ENCODE data around the gene ADAMTS12.
"Not testable (repeated sequence)": the region's sequence is repeated elsewhere in the genome, so short reads cannot be mapped to it uniquely, and the experiment has no call there.

The ADAMTS12 gene

DNA sequence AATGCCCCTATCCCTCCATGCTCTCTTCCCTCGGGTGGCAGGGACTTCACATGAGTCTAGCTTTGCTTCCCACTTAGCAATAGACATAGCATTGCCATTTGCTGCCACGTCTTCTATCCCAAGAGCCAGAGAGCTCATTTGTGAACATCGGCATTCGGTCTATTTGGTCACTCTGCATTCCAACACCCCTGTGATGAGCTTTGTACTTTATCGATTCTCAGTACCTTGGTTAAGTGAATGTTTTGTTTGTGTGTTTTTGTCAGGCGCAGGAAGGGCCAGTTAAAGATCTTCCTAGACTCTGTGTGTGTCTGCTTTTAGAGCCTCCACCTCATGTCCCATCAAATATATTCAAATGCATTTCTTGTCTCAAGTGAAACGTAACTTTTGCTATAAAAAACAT, 309.4 kb downstream of the ADAMTS12 start:
- no peak for DNase-seq (ENCODE audit: low spot score)

DNA sequence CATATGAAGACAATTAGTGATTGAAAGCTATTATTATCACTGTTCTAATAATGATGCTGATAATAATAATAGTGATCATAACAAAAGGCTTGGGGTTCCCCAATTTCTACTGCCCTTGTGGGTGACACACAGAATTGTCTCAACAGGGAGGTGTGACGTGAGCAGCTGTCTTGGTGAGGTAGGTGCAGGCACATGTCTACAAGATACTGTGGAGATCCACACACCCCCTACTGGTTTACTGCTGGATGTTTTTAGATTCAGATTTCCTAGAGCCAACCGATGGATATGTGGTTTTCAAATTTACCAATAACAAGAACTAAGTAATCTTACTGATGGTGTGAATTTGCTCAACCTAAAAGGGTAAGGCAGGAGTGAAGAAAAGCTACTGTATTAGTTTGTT, 312.0 kb downstream of the ADAMTS12 start:
- DNase-seq (ENCODE audit: low spot score), result no peak

- no peak for DNase-seq (ENCODE audit: low spot score)
Observed at GRCh38 chr5:33579152-33579551, 312.6 kb downstream of the ADAMTS12 start.

DNA sequence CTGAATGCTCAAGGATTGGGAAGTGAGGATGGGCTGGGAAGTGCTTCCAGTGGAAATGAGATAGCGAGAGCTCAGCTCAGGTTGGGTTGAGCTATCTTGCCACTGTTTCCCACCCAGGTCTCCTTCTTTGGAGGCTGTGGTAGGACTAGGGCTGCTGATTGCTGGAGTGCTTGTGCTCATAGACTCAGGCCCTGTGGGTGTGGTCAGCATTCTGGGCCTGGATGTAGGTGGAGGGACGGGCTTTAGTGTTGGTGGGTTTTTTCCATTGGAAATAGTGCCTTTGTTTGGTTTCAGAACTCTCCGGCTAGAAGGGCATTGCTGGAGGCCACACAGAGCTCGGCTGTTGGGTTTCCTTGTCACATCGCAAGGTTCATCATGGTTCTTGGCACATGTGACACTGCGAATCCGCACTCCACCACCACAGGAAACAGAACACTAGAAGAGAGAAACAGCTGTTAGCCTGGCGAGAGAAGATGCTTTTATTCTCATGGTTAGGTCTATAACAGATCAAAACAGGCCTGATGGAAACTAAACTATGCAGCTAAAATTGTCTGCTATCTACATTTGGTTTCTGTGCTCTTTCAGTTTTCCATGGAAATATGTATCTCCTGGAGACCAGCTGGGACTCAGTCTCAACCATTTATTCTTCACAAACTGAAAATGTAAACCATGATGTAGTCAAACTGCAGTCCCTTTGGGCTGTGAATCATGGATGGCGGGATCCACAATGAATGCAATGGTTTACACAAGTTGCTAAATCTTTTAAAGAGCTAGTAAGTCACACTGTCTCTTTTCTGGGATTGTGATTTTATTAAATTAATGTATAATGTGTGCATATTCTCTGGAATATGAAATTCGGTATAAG, 314.8 kb downstream of the ADAMTS12 start:
- no peak for DNase-seq (ENCODE audit: low spot score)

- no peak for DNase-seq (ENCODE audit: low spot score)
Observed at GRCh38 chr5:33565324-33565723, 326.5 kb downstream of the ADAMTS12 start.

DNA sequence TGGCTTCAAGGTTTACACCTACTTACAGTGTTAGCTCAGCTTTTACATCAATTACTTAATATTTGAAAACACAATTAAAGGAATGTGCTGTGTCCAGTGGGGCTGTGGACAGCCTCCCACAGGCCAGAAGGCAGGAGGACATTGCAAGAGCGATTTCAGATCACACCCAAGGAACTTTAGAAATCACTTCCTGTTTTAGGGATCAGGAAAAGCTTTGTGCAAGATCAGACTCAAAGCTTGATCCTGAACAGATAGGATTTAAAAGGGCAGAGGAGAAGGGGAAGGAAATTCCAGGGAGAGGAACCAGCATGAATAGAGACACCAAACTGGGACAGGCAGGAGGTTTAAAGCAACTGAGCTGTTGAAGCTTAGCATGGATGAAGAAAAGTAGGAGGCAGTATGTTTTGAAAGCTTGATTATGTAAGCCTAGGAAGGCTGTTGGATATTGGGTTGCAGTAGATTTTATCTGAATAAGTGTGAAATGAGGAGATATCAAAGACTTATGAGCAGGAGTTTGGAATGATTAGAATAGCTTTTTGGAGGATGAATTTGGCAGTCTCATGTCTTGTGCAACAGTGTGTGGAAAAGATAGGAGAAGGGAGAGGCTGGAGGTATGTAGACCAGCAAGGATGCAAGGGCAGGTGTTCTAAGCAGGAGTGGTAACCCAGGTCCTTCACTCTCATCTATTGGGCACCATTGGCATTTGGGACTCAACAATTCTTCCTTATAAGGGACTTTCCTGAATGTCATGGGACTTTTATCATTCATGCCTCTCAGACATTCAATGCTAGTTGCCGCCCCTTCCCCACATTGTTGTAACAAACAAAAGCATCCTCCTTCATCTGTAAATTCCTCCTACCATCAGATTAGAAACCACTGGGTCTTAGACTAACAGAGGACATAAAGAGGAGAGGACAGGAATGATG, 327.5 kb downstream of the ADAMTS12 start:
- DNase-seq (ENCODE audit: low spot score), result no peak

- no peak for DNase-seq (ENCODE audit: low spot score)
Observed at GRCh38 chr5:33563530-33563929, 328.3 kb downstream of the ADAMTS12 start.

DNA sequence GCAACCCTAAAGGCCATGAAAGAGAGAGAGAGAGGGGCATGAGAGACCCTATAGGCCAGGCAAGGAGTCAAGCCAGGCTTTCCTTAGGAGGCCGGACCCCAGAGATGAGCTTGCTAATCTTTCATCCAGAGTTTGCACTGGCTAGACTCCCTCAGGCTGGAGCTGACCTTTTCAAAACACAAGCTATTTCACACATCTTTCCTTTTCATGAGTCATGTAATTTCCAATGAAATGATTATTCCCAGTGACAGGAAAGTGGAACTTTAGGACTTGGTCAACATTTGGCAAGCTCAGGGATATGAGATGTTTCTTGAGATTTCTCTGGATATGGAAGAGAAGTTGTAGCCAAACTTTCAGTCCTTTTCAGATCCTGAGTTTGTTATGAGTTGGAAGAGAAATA, 333.3 kb downstream of the ADAMTS12 start:
- no peak for DNase-seq (ENCODE audit: low spot score)

- no peak for DNase-seq (ENCODE audit: low spot score)
Observed at GRCh38 chr5:33557605-33558004, 334.2 kb downstream of the ADAMTS12 start.

GRCh38 chr5:33556330-33557328, 335.2 kb downstream of the ADAMTS12 start:
- no peak for DNase-seq (ENCODE audit: low spot score)

GRCh38 chr5:33549982-33550567, 341.7 kb downstream of the ADAMTS12 start:
- no peak for DNase-seq (ENCODE audit: low spot score)

DNA sequence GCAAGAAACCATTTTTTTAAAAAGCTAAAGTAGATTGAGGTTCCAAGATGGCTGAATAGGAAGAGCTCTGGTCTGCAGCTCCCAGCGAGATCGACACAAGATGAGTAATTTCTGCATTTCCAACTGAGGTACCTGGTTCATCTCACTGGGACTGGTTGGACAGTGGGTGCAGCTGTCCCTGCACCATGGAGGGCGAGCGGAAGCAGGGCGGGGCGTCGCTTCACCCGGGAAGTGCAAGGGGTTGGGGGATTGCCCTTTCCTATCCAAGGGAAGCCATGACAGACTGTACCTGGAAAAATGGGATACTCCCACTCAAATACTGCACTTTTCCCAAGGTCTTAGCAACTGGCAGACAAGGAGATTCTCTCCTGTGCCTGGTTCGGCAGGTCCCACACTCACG, 352.0 kb downstream of the ADAMTS12 start:
- not testable (repeated sequence) for DNase-seq (ENCODE audit: low spot score)

GRCh38 chr5:33539212-33539611, 352.6 kb downstream of the ADAMTS12 start:
- no peak for DNase-seq (ENCODE audit: low spot score)

DNA sequence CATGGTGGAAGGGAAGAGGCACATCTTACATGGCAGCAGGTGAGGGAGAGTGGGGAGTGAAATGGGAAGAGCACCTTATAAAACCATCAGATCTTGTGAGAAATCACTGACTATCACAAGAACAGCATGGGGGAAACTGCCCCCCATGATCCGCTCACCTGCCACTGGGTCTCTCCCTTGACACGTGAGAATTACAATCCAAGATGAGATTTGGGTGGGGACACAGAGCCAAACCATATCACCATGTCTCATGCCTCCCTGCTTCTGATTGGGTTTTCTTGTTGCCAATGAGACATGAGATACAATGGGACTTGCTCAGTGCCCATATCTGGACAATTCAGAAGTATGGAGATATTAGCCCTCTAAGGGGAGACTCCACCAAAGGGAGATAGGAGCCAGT, 353.6 kb downstream of the ADAMTS12 start:
- no peak for DNase-seq (ENCODE audit: low spot score)

- no peak for DNase-seq (ENCODE audit: low spot score)
Observed at GRCh38 chr5:33537240-33537639, 354.6 kb downstream of the ADAMTS12 start.

DNA sequence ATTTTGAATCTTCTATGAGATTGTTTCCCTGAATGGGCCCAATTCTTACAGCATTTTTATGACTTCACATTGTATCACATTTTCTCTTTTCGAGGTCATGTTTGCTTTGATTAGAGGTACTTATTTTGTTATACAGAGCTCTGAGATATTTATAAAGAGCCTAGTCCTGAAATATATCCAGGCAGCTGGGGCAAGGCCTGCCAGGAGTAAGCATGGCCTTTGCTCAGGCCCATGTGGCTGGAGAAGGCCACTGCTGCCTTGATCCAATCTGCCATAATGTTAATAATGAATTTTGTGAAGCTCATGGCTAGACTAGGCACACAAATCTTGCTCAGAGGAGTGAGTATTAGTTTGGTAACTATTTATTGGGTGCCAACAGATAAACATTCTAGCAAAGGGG, 355.0 kb downstream of the ADAMTS12 start:
- no peak for DNase-seq (ENCODE audit: low spot score)

- DNase-seq (ENCODE audit: low spot score), result no peak
Observed at GRCh38 chr5:33531824-33532223, 360.0 kb downstream of the ADAMTS12 start.

GRCh38 chr5:33531037-33531298, 360.8 kb downstream of the ADAMTS12 start:
- no peak for DNase-seq (ENCODE audit: low spot score)

- DNase-seq (ENCODE audit: low spot score), result no peak
Observed at GRCh38 chr5:33530183-33531036, 361.4 kb downstream of the ADAMTS12 start.

- DNase-seq (ENCODE audit: low spot score), result no peak
Observed at GRCh38 chr5:33527696-33528095, 364.1 kb downstream of the ADAMTS12 start.

DNA sequence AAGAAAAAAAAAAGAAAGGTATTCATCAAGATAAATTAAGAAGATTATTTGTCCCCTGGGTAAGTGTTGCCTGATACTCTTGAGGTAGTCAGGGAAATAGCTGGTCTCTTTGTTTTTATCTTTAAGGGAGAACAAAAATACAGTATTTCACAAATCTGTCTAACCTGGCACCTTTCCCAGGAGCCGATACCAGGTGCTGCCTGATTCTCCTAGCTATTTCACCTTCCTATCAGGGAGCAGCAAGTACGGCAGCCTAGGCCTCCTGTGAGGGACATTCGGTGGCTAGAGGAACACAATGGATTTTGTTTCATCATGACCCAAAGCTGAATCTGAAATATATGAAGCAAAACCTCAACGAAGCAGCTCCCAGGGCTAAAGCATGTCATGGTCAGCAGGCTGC, 365.0 kb downstream of the ADAMTS12 start:
- DNase-seq (ENCODE audit: low spot score), result no peak
